Retinal pigment epithelial cell (primary cell): ENCODE measurements around the gene ZFP69B.

ENCODE experiments used
- DNase-seq: peaks from one replicate; pipeline ENCODE4 v3.0.0-alpha.2; 2010; ENCODE audit warnings: low read depth
- H3K4me3 ChIP-seq: 2 replicates; pipeline ENCODE4 v1.5.1; 2011; ENCODE audit warnings: mild to moderate bottlenecking, low read length, control low read depth, moderate library complexity
- TF ChIP-seq, protein P1 (sequence below): conservative IDR thresholded peaks from 2 replicates; pipeline ENCODE4 v1.5.1; 2011; ENCODE audit warnings: low read depth, low read length, control low read depth, inconsistent platforms

The ZFP69B gene

DNA sequence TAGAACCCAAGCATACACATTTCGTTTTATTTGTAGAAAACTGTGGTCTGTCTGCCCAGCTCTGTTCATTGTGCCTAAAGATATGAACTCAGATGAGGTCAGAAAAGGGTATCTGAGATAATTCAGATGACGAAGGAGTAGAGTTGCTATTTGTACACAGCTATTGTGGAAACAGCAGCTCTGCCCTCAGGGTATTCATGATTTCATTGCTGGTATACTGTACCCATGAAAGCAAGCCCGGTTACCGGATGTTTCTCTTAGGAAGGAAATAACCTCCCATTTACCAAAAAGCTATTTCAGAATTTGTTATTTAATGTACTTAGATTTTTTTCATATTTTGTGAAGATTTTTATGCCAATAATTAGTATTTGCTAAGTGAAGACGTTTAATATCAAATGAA lies 39.0 kb upstream of the ZFP69B start:
- no peak overlapping the region for H3K4me3 ChIP-seq
- DNase-seq: no peak

DNA sequence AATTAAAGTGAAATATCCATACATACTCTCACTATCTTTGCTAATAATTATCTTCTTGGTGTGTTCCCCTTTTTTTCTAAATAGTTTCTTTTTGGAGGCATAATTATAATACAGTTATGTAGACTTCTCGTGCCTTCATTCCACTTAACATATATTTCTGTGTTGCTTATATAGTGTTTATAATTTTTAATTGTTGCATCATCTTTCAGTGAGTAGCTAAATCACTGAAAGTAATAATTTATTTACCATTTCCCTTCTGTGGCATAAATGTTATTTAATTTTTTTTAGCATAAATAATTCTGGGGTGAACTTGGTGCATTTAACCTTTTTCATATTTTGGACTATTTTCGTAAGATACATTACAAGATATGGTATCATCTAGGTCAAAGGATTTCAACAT lies 38.4 kb upstream of the ZFP69B start:
- no peak overlapping the region for H3K4me3 ChIP-seq
- DNase-seq: no peak
- TF ChIP-seq, protein P1, sequence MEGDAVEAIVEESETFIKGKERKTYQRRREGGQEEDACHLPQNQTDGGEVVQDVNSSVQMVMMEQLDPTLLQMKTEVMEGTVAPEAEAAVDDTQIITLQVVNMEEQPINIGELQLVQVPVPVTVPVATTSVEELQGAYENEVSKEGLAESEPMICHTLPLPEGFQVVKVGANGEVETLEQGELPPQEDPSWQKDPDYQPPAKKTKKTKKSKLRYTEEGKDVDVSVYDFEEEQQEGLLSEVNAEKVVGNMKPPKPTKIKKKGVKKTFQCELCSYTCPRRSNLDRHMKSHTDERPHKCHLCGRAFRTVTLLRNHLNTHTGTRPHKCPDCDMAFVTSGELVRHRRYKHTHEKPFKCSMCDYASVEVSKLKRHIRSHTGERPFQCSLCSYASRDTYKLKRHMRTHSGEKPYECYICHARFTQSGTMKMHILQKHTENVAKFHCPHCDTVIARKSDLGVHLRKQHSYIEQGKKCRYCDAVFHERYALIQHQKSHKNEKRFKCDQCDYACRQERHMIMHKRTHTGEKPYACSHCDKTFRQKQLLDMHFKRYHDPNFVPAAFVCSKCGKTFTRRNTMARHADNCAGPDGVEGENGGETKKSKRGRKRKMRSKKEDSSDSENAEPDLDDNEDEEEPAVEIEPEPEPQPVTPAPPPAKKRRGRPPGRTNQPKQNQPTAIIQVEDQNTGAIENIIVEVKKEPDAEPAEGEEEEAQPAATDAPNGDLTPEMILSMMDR: no peak

More for the DNA sequence above, 39.0 kb upstream of the ZFP69B start:
- TF ChIP-seq, protein P1: no peak

DNA sequence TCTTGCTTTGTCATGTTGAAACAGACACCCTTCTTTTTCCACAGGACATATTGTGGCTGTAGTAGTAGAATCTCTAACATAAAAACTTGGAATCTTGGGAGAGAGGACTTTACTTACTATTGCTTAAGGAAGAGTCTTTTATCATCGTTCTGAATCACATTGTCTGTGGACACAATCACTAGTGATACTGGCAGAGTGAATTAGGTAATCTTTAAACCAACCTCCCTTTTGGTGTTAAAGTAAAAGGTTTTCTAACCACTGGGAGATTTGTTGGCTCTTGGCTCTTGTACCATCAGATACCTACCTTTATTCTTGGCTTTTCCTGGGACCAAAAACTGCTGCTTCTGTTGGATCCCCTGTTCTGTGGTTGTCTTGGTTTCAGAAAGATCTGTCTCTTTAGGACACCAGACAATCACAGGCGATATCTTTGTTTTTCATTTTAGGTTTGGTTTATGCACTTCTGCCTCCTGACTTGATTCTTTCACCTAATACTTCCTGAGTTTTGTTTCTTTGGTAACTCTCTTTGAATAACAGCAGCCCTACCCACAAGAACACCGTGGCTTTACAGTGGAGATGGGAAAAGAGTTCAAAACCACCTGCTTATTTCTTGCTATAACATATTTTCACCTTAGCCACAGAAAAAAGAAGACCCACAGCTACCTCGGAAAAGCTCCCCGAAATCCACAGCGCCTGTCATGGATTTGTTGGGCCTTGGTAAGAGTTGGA lies 36.6 kb upstream of the ZFP69B start:
- DNase-seq: no peak
- TF ChIP-seq, protein P1: no peak
- H3K4me3 ChIP-seq: no peak overlapping the region

DNA sequence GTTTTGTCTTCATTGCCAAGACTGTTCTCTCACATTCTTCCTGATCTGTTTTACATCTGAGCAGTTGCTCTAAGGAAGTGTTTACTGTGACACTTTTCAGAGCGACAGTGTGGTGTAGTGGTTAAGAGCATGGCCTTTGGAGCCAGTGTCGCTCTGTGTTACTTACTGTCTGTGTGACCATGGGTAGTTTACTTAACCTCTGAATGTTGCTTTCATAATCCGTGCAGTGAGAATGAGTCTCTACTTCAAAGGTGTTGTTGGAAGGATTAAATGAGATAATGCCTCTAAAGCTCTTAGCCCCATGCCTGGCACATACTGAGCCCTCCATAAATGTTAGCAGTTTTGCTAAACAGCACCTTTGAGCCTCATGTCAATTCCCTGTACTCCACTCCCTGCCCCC lies 35.9 kb upstream of the ZFP69B start:
- DNase-seq: no peak
- TF ChIP-seq, protein P1: no peak
- no peak overlapping the region for H3K4me3 ChIP-seq

DNA sequence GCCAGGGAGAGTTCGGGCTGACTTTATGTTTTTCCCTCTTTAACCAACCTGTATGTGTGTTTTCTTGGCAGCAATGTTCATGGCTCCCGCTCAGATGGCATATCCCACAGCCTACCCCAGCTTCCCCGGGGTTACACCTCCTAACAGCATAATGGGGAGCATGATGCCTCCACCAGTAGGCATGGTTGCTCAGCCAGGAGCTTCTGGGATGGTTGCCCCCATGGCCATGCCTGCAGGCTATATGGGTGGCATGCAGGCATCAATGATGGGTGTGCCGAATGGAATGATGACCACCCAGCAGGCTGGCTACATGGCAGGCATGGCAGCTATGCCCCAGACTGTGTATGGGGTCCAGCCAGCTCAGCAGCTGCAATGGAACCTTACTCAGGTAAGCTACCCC lies 33.6 kb upstream of the ZFP69B start:
- no peak for DNase-seq
- H3K4me3 ChIP-seq: no peak overlapping the region
- TF ChIP-seq, protein P1: no peak

DNA sequence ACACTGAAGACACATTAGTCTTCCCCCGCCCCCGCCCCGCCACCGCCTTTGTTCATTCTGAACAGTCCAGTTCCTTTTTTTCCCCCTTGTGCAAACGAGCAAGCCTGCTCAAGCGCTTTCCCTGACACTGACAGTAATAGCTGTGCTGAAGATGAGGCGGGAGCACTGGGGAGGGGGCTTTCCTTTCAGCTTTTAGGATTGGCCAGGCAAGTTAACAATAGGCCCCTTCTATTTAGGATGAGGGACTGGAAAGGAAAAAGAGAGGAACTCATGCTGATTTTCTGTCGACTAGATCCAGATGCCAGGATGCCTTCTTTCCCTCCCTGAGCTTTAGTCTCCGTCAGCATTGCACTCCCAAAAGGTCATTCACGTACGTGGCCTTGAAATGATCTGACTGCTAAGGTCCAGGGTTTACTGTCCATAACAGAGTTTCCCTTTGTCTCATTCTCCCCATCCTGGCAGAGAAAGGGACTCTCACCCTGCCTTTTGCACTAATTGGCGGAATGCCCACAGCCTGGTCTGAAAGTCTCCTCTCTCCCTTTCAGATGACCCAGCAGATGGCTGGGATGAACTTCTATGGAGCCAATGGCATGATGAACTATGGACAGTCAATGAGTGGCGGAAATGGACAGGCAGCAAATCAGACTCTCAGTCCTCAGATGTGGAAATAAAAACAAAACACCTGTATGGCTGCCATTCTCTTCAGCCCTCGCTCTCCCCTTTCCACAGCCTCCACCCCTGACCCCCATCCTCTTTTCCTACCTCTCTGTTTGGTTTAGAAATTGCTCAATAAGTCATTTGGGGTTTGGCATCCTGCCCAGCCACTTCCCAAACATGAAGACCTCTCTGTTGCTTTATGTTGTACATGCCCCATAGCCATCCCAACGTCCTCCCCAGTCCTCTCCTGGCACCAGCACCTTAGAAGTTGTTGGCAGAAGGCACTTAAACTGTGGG lies 28.6 kb upstream of the ZFP69B start:
- H3K4me3 ChIP-seq: no peak overlapping the region
- DNase-seq: no peak
- TF ChIP-seq, protein P1: no peak
